ENCODE data around the gene ENPEP. TPM values are rescaled to one million over a fixed set of nuclear protein-coding genes. Genes with fewer than 3 reads are reported as not detected.

The ENPEP gene
- total RNA-seq, 2 experiments from 2014 or later = 0.54 to 0.93 TPM

- H3K4me3 Mint-ChIP-seq = no peak overlapping the region
- peaks cover 71% of the 10 kb centered on the region for H3K27me3 Mint-ChIP-seq
- ATAC-seq (no peak), DNase-seq (no peak)
- H3K36me3 Mint-ChIP-seq = peaks cover 5% of the 10 kb centered on the region
- H3K9me3 Mint-ChIP-seq (ENCODE audit: low read depth) = no peaks in the 10 kb centered on the region
- CTCF ChIA-PET = interaction anchor here (0.7 kb wide), 1 partner anchor 295 kb away, joined by 3 read pairs; no protein-coding TSS in a partner anchor
- peaks cover 2% of the 10 kb centered on the region for H3K4me1 Mint-ChIP-seq
- no peak overlapping the region for H3K27ac Mint-ChIP-seq
These were observed 134.6 kb downstream of the ENPEP start for GRCh38 chr4:110610620-110610939.

GRCh38 chr4:110610940-110611831, 135.2 kb downstream of the ENPEP start:
- Mint-ChIP-seq H3K9me3 (ENCODE audit: low read depth) (no peaks in the 10 kb centered on the region), H3K27ac (no peak overlapping the region), H3K4me1 (peaks cover 2% of the 10 kb centered on the region), H3K27me3 (peaks cover 77% of the 10 kb centered on the region), H3K4me3 (no peak overlapping the region), H3K36me3 (peaks cover 6% of the 10 kb centered on the region)
- CTCF ChIA-PET = interaction anchor here (0.7 kb wide), 1 partner anchor 295 kb away, joined by 3 read pairs; no protein-coding TSS in a partner anchor
- ATAC-seq = no peak
- no peak for DNase-seq

GRCh38 chr4:110611968-110612447, 136.1 kb downstream of the ENPEP start:
- Mint-ChIP-seq H3K4me1 (peaks cover 2% of the 10 kb centered on the region), H3K36me3 (peaks cover 6% of the 10 kb centered on the region), H3K9me3 (ENCODE audit: low read depth) (no peaks in the 10 kb centered on the region), H3K4me3 (no peak overlapping the region), H3K27me3 (peaks cover 85% of the 10 kb centered on the region), H3K27ac (no peak overlapping the region)
- ATAC-seq (no peak), DNase-seq (no peak)
- CTCF ChIA-PET = no interaction called here

- Mint-ChIP-seq H3K27me3 (peaks cover 91% of the 10 kb centered on the region), H3K4me1 (peaks cover 2% of the 10 kb centered on the region), H3K36me3 (peaks cover 6% of the 10 kb centered on the region), H3K4me3 (no peak overlapping the region), H3K27ac (no peak overlapping the region), H3K9me3 (ENCODE audit: low read depth) (no peaks in the 10 kb centered on the region)
- no peak for DNase-seq
- ATAC-seq = no peak
- CTCF ChIA-PET = no interaction called here
These were observed 136.8 kb downstream of the ENPEP start for GRCh38 chr4:110612631-110613269.

GRCh38 chr4:110613745-110614144, 137.8 kb downstream of the ENPEP start:
- DNase-seq = no peak
- Mint-ChIP-seq H3K27ac (no peak overlapping the region), H3K4me3 (no peak overlapping the region), H3K27me3 (peaks cover 92% of the 10 kb centered on the region), H3K4me1 (peaks cover 2% of the 10 kb centered on the region), H3K36me3 (peaks cover 6% of the 10 kb centered on the region), H3K9me3 (ENCODE audit: low read depth) (no peaks in the 10 kb centered on the region)
- ATAC-seq = no peak
- CTCF ChIA-PET = no interaction called here

- Mint-ChIP-seq H3K36me3 (peaks cover 8% of the 10 kb centered on the region), H3K9me3 (ENCODE audit: low read depth) (no peaks in the 10 kb centered on the region), H3K27ac (no peak overlapping the region), H3K27me3 (peaks cover 92% of the 10 kb centered on the region), H3K4me1 (peaks cover 2% of the 10 kb centered on the region), H3K4me3 (no peak overlapping the region)
- CTCF ChIA-PET = no interaction called here
- DNase-seq (no peak), ATAC-seq (no peak)
These were observed 138.4 kb downstream of the ENPEP start for GRCh38 chr4:110614173-110614963.

Other genes with a start within 250 kb of the ENPEP start
- not detected for gene PITX2, start 146.9 kb downstream of the ENPEP start, total RNA-seq